HG02973 (cell line): ENCODE measurements around the gene PHRF1.
"Not testable (repeated sequence)": the region's sequence is repeated elsewhere in the genome, so short reads cannot be mapped to it uniquely, and the experiment has no call there.

Experiments used
- ATAC-seq: cut with Tn5 transposase; IDR thresholded peaks from one replicate; pipeline ENCODE4 v1.9.1; 2021; ENCODE audit warnings: moderate library complexity; ENCODE audit not compliant: unreplicated experiment

Gene PHRF1

GRCh38 chr11:571802-572185 is 4.5 kb upstream of the PHRF1 start:
- ATAC-seq: no peak

- ATAC-seq: no peak
Measured at GRCh38 chr11:573146-573759, 3.0 kb upstream of the PHRF1 start.

GRCh38 chr11:574031-574570 is 2.2 kb upstream of the PHRF1 start:
- not testable (repeated sequence) for ATAC-seq

GRCh38 chr11:574632-575312 is 1.5 kb upstream of the PHRF1 start:
- no peak for ATAC-seq

GRCh38 chr11:575313-575995 is 816 bp upstream of the PHRF1 start:
- peak; percentile 31 for ATAC-seq

GRCh38 chr11:576811-577610 is 741 bp downstream of the PHRF1 start:
- ATAC-seq: no peak

- no peak for ATAC-seq
Measured at GRCh38 chr11:577611-577894, 1.3 kb downstream of the PHRF1 start.

GRCh38 chr11:578276-579035 is 2.2 kb downstream of the PHRF1 start:
- ATAC-seq: no peak

- ATAC-seq: no peak
Measured at GRCh38 chr11:579830-580601, 3.7 kb downstream of the PHRF1 start.

- no peak for ATAC-seq
Measured at GRCh38 chr11:581342-581741, 5.1 kb downstream of the PHRF1 start.

GRCh38 chr11:581752-582151 is 5.5 kb downstream of the PHRF1 start:
- ATAC-seq: no peak

GRCh38 chr11:584287-584686 is 8.0 kb downstream of the PHRF1 start:
- ATAC-seq: no peak

GRCh38 chr11:586376-587316 is 10.4 kb downstream of the PHRF1 start:
- ATAC-seq: no peak

GRCh38 chr11:587546-587945 is 11.3 kb downstream of the PHRF1 start:
- ATAC-seq: no peak

- no peak for ATAC-seq
Measured at GRCh38 chr11:587978-588380, 11.7 kb downstream of the PHRF1 start.

GRCh38 chr11:589798-590197 is 13.5 kb downstream of the PHRF1 start:
- ATAC-seq: no peak

GRCh38 chr11:590997-591396 is 14.7 kb downstream of the PHRF1 start:
- no peak for ATAC-seq

- no peak for ATAC-seq
Measured at GRCh38 chr11:592501-592900, 16.2 kb downstream of the PHRF1 start.

GRCh38 chr11:592918-593317 is 16.6 kb downstream of the PHRF1 start:
- ATAC-seq: no peak
